AG08395 (cell line): ENCODE measurements around the gene PPRC1.

Source experiments
- DNase-seq: peaks from one replicate; pipeline ENCODE4 v3.0.0; 2012; ENCODE audit warnings: mixed read lengths, low spot score

PPRC1 gene

DNA sequence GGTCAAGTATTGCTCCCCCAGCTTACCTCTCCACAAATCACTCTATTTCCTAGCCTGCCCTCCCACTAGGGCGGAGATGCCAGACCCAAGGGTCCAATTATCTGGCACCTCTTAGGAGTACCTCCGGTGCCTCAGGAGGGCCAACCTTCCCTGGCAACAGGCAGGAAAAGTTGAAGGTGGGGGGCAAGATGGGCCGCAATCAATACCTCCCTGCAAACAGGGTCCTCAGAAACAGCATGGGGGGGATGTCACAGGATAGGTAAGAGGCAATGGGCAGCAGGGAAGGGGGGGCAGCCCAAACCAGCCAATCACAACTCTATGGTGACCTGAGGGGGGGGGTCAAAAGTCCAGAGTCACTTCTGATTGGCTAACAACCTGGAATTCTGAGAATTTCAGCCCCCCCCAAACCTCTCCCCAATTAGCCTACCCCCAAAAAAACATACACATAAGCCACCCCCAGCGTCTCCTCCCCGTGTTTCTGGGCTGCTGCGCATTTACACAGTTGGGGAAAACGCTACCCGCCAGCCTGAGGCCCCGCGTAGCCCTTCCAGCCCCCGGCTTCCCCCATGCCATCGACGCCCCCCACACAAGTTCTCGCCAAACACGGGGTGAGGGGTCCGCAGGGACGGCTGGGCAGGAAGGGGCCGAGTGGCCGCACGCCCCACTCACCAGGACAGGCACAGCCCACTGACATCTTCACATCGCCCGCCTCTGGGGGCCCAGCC is 13.3 kb upstream of the PPRC1 start:
- DNase-seq: peak; percentile 94

GRCh38 chr10:102120142-102120990 is 12.5 kb upstream of the PPRC1 start, which contains the start of gene LDB1:
Gene LDB1, minus strand, starts transcription at chr10:102120368. Its CDS starts 258 bp downstream, at chr10:102120110.
- DNase-seq: peak; percentile 74

DNA sequence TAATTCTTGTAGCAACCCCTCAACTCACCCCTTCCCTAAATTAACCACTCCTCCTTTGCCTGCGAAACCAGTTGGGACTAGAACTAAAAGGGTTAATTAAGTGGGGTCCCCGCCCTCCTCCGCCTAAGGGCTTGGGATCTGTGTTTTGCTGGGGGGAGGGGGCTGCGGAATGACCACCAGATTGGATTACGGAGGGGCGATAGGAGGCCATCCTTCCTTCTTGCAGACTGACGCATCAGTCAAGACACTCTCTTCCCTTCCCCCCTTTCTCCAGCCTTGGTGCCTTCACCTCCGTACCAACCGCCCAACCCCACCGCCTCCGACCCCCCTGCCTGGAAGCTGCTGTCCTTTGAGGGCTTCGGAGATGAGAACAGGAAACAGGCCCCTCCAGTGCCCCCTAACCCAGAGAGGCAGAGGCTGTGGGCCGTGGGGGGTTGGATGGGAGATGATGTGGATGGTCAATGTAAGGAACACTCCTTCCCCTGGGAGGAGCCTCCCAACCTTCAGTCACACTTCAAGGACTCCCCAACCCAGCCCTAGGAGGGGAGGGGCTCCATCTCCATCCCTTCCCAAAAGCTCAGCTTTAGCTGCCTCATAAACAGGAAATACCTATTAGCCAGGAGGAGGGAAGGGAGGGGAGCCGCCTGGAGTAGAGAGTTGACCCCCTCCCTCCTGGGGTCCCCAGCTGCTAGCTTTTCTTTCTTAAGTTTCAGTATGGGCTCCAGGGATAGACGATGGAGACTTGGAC is 11.7 kb upstream of the PPRC1 start:
- peak; percentile 74 for DNase-seq

DNA sequence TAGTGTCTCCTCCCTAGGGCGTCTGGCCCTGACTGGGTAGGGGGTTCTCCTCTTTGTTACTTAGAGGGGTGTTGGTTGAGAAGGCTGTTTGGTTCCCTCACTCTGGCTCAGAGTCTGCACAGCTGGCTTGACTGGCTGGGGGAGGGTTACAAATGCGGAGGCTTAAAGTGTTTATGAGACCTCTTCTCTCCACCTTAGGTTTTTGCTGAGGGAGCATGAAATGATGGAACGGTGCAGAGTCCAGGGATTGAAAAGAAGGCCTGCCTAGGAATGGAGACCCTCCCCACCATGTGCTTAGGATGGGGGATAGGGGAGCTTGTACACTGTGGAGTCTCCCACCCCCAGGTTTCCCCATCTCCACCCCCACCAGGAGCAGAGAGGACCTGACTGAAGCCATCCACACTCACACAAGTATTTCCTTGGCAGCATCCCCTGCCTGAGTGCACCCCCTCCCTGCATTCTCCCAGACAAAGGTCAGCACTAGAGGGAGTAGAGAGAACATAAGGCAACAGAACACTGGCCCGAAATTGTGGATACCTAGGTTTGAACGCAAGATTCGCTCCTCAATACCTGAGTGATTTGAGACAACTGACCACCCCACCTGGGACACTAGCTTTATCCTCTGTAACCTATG is 11.0 kb upstream of the PPRC1 start:
- no peak for DNase-seq

- no peak for DNase-seq
These were observed 10.4 kb upstream of the PPRC1 start for GRCh38 chr10:102122450-102122849.

- DNase-seq: no peak
These were observed 9.6 kb upstream of the PPRC1 start for GRCh38 chr10:102123223-102123622.

GRCh38 chr10:102131286-102132170 is 1.3 kb upstream of the PPRC1 start:
- no peak for DNase-seq

- DNase-seq: no peak
These were observed 662 bp upstream of the PPRC1 start for GRCh38 chr10:102132193-102132562.

- peak; percentile 77 for DNase-seq
These were observed 744 bp downstream of the PPRC1 start for GRCh38 chr10:102133373-102134195.

GRCh38 chr10:102134416-102134815 is 1.6 kb downstream of the PPRC1 start:
- no peak for DNase-seq

DNA sequence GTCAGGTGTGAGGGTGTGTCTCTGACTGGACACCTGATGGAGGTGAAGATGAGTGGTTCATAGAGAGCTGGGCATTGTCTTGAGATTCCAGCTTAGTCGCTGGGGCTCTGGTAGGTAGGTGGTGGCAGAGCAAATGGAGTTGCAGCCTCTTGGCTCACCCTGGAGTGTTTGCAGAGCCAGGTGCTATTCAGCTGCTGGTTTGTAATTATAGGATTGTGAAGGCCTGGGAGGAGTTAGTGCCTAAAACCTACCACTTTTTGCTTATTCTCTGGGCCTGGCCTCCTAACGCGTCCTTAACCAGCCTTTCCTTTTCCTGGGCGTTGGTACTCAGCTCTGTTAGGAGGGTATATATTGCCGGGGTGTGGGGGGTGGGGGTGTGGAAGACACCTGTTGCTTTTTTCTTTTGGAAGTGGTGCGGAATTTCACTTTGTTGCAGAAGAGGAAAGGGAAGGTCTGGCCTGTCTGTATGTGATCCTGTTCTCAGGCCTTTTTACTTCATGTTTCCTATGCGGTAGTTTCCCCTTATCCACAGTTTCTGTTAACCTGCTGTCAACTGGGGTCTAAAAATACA is 3.2 kb downstream of the PPRC1 start:
- no peak for DNase-seq

- no peak for DNase-seq
These were observed 6.7 kb downstream of the PPRC1 start for GRCh38 chr10:102139281-102140110.

- DNase-seq: no peak
These were observed 7.4 kb downstream of the PPRC1 start for GRCh38 chr10:102140218-102140617.

- no peak for DNase-seq
These were observed 8.2 kb downstream of the PPRC1 start for GRCh38 chr10:102140913-102141540.

GRCh38 chr10:102141583-102142107 is 8.8 kb downstream of the PPRC1 start:
- DNase-seq: no peak

DNA sequence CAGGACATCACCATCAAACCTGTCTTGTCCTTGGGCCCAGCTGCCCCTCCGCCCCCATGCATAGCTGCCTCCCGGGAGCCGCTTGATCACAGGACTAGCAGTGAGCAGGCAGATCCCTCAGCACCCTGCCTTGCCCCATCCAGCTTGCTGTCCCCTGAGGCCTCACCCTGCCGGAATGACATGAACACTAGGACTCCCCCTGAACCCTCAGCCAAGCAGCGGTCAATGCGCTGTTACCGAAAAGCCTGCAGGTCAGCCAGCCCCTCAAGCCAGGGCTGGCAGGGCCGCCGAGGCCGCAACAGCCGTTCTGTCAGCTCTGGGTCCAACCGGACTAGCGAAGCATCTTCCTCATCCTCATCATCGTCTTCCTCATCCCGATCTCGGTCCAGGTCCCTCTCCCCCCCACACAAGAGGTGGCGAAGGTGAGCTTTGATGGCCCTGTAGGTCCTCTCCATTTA is 14.2 kb downstream of the PPRC1 start:
- no peak for DNase-seq

GRCh38 chr10:102147561-102147960 is 14.7 kb downstream of the PPRC1 start:
- DNase-seq: no peak

DNA sequence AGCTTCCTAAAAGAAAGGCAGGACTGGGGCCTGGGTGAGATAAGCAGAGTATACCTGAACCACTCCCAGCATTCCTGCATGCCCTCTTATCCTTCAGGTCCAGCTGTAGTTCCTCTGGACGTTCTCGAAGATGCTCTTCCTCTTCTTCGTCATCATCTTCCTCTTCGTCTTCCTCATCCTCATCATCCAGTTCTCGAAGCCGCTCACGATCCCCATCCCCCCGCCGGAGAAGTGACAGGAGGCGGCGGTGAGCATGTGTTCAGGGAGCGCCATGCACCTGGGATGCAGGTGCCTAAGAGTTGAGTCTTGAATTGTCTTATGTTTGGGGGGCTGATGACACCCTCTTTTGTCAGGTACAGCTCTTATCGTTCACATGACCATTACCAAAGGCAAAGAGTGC is 15.4 kb downstream of the PPRC1 start:
- no peak for DNase-seq
